Erythroblast (primary cell): ENCODE measurements around the gene SI.
"Not testable (repeated sequence)": the region's sequence is repeated elsewhere in the genome, so short reads cannot be mapped to it uniquely, and the experiment has no call there.

Source experiments
- DNase-seq, 2 experiments: peaks; one replicate each; lab custom pipeline; 2025; lab: John Stamatoyannopoulos, UW
- GATA1 ChIP-seq: IDR thresholded peaks from 2 replicates; pipeline ENCODE4 v1.6.1; 2011; ENCODE audit warnings: low read depth, mild to moderate bottlenecking, control low read depth, low read length, moderate library complexity
- POLR2A ChIP-seq: IDR thresholded peaks from 2 replicates; pipeline ENCODE4 v1.6.1; 2011; ENCODE audit warnings: mild to moderate bottlenecking, low read length

The SI gene

DNA sequence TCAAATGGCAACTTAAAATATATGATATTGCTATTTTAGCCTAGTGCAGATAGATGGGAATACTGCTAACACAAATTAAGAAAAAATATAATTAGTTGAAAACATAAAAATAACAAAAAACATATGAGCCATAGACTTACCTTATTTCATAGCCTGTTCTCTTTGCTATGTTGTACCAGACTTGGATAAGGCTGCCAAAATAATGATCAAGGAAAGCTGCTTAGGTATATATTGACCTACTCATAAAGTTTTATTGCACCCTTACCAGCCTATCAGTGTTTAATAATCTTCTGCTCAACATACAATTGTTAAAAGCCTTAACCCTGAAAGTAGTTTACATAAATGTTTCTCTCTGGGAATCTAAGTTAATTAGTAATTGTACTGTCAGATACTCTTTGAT lies at the start of gene SI:
SI (minus strand) TSS at position 204 of the 400 bp plus-strand sequence. CDS start 2,484 bp downstream, outside the sequence.
- DNase-seq = no peak
- no peak for TF ChIP-seq POLR2A
- TF ChIP-seq GATA1 = no peak

DNA sequence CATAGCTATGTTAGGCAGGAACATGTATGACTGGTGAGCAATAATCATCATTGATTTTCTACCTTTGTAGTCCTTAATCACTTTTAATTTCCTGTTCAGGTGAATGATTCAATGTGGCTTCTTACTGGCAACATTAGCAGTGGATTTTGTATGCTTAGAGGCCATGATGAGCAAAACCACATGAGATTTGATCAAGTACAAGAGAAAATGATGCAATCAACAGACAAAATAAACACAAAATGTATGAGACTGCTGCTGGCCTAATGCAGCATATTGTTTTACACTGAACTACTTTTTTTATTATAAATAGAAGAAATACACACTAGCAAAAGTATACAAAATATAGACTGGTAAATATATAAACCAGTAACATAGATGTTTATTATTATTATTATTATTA lies 47.5 kb upstream of the SI start:
- TF ChIP-seq POLR2A (no peak), GATA1 (no peak)
- no peak for DNase-seq

DNA sequence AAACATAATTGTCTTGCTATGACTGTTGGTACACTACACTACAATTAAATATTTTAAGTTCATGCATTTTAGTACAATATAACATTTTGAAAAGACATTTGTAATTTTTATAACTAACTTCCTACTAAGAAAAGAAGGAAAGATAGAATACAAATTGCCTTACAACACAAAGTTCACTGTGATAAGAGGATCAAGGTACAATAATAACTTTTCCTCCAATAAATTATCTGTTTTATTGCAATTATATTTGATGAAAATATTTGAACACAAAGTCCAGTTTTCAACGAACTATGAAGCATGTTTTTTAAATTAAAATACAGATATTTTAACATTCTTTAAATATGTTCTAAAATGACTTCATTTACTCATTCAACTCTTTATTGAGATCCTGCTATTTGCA lies 33.1 kb upstream of the SI start:
- TF ChIP-seq POLR2A (no peak), GATA1 (no peak)
- DNase-seq = no peak

DNA sequence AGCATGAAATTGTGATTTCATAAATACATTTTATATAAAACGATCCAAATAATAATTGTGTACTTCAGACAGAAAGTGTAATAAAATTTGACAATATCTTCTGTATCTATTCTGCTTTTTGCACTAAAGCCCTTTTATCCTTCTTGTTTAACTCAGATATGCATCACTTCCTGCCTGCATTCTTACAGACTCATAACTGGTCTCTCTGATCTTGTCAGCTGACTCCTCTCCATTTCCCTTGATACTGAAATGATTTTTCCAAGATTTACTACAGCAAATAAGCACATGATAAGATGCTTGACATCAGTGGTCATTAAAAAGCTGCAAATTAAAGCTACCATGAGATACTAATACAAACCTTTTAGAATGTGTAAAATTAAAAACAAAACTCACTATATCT lies 25.3 kb upstream of the SI start:
- TF ChIP-seq POLR2A = no peak
- DNase-seq = no peak

DNA sequence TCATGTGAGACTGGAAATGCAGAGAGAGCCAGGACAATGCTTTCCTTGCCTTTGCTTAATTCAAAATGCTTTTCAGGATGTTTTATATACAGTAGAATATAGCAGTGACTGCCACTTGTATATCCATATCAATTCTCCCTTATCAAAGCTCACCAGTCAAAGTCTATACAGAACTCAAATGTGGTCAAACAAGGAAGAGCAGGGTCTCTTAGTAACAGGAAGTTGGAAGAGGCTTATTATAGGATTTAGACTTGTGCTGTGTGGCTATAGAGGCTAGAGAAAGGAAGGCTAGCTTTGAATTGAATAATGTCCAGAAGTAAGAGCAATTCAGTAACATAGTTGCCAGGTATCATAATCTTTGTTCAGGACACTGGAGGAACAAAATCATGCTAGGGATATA lies 4.4 kb upstream of the SI start:
- TF ChIP-seq GATA1 (no peak), POLR2A (no peak)
- no peak for DNase-seq

DNA sequence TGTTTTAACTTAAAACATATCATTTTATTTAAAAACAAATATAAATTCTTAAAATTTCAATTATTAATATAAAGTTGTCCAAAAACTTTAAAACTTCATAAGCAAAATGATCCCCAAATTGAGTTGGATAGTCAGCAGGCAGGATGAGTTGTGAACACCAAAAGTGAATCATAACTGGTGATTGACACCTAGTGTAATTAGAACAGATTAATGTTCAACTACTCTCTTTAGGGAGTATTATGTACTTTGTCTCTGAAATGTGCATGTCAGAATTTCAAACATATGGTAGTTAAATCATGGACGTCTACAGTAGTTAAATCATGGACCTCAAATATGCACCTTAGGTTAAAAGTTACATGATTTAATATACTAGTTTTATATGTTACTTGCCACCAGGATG lies 2.9 kb upstream of the SI start:
- no peak for DNase-seq
- TF ChIP-seq GATA1 (no peak), POLR2A (no peak)

DNA sequence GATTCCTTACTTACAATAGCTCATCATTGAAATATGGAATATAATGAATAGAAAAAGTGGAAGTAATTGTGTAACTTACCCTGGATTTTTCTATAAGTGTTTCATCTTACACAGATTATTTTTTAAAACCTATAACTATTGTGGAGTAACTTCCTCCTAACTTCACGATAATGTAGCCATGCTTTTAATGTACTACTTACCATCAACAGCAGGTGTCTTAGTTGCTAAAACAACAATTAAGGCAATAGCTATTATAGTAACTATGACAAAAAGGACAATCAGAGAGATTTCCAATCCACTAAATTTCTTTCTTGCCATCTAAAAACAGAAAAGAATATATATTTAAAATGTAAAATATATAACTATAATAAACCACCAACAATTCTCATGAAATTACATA lies 2.6 kb downstream of the SI start:
- DNase-seq = no peak
- no peak for TF ChIP-seq POLR2A
- no peak for TF ChIP-seq GATA1

DNA sequence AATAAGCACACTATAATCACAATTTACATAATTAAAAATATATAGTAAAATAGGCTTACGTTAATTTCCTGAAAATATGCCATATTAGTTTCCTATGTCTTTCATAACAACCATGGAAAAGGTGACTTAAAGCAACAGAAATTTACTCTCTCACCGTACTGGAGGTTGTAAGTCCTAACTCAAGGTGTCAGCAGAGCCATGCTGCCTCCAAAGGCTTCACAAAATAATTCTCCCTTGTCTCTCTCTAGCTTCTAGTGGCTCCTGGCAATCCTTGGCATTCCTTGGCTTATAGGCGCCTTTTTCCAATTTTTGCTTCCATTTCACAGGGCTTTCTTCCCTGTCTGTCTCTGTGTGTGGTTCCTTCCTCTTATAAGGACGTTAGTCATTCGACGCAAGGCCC lies 7.6 kb downstream of the SI start:
- DNase-seq = no peak
- TF ChIP-seq POLR2A (no peak), GATA1 (no peak)

DNA sequence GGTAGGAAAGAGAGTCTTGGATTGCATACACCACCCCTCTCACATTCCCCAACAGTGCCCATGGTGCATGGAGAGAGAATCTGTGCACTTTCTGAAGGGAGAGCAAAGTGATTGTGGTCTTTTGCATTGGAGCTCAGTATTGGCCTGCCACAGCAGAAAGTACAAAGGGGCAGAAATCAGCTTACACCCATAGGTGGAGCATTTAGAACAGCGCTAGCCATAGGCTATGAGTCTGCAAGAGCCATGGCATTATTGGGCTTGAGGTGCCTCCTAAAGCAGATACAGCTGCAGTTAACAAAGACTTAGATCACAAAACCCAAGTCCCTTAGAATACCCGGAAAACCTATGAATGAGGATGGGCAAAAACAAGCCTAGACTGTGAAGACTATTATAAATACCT lies 21.8 kb downstream of the SI start:
- TF ChIP-seq POLR2A (no peak), GATA1 (no peak)
- no peak for DNase-seq

DNA sequence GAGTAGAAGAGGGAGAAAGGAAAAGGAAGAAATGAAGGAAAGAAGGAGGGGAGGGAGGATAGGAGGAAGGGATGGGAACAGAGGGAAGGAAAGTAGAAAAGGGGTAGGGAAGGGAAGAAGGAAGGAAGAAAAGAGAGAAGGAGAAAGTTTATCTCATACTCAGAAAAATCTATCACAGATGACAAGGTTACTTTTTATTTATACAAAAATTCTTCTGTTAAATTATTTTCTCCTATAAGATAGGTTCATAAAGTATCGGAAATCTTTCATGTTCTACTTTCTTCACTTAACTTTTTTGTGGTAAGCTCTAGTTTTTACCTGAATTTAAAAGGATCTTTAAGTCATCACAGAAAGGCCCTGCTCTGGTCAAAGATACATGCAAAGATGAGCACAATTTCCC lies 38.1 kb downstream of the SI start:
- no peak for TF ChIP-seq POLR2A
- TF ChIP-seq GATA1 = no peak
- DNase-seq = no peak

DNA sequence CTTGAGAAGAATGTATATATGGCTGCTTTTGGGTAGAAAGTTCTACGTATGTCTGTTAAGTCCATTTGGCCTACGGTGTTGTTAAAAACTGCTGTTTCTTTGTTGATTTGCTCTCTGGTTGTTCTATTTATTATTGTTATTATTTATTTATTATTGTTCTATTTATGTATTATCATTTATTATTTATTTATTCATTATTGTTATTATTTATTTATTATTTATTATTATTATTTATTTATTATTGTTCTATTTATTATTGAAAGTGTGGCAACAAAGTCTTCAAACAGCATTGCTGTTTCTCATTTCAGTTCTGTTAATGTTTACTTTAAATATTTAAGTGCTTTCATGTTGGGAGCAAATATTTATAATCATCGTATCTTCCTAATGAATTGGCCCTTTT lies 66.7 kb downstream of the SI start:
- TF ChIP-seq GATA1 (no peak), POLR2A (no peak)
- DNase-seq = no peak

DNA sequence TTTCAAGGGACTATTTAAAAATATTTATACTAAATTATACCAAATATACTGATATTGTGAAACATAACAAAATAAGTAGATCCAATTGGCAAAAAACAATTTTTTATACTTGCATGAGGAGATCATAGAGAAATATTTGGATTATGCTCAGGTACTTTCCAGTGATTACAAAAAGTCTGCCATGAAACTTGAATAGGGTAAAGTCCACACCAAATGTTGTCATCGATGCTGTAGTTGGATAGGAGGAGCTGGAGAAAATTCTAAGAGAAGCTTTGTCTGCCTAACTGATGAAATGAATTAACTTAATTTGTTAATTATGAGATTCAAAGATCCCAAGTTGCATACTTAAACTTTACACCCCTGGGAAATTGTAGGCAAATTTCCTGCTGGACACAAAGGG lies 93.3 kb downstream of the SI start:
- TF ChIP-seq POLR2A = no peak
- no peak for TF ChIP-seq GATA1
- DNase-seq = no peak

DNA sequence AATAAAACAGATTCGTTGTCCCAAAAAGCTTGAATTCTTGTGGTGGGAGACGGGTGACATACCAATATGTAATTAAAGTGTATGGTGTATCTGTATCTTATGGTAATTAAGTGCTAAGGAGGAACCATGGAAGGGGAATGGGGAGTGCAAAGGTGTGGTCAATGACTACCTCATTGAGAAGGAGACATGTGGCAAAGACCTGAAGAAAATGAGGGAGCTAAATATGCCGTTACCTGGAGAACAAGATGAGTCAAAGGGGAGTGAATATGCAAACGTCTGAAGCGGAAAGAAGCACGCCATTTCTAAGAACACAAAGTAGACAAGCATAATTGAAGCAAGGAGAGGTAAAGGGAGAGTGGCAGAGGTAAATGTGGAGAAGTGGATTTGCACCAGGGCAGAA lies 115.7 kb downstream of the SI start:
- TF ChIP-seq GATA1 (no peak), POLR2A (no peak)
- no peak for DNase-seq

DNA sequence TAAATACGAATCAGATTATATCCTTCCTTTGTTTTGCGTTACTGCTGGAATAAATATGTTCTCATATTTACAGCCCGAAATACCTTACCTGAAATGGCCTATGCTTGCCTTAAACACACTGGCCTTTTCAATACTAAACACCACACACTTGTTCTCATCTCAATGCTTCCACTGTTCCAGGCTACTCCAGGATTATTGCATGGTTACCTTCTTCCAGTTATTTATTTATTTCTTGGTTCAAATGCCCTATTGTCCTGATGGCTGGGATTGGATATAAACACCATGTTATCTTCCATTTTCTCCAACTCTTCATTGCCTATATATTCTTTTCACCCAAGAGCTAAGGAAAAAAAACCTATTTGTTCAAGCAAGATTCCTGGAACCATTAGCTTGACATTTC lies 125.3 kb downstream of the SI start:
- TF ChIP-seq POLR2A = no peak
- no peak for DNase-seq

DNA sequence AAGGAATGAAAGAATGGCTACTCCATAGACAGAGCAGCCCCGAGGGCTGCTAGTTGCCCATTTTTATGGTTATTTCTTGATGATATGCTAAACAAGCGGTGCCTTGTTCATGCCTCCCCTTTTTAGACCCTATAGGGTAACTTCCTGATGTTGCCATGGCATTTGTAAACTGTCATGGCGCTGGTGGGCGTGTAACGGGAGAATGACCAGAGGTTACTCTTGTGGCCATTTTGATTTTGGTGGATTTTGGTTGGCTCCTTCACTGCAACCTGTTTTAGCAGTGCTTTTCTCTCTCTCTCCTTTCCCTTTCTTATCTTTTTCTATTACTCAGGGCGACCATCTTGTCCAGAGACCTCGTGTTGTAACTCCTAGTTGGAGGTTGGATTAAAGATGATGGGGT lies 126.9 kb downstream of the SI start:
- not testable (repeated sequence) for DNase-seq

DNA sequence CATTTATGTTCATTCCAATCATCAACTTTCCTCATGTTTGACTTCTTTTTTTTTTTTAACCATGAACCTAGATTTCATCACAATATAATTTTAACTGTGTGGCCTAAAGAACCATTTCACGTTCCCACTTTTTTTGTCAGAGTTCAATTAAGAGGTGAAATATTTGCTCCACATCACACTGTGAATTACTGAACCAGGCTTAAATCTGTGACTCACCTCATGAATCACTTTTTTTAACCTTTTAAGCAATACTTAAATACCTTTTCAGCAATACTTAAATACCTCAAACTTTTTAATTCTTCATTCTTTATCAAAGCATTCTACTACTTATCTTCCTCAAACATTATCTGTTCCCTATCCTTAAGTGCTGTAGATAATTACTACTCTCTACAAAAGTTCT lies 137.6 kb downstream of the SI start:
- TF ChIP-seq POLR2A = no peak
- no peak for TF ChIP-seq GATA1
- DNase-seq = no peak

DNA sequence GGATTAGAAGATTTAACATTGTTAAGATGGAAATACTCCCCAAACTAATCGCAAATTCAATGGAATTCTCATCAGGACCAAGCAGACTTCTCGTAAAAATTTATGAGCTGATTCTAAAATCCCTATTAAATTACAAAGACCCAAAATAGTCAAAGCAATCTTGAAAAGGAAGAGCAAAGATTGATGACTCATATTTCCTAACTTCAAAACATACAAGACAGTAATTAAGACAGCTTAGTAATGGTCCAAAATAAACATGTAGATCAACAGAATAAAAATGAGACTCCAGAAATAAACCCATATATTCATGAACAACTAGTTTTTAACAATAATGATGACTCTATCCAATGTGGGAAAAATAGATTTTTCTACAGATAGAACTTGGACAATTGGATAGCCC lies 148.7 kb downstream of the SI start:
- no peak for TF ChIP-seq GATA1
- no peak for TF ChIP-seq POLR2A

More for the DNA sequence above, 148.7 kb downstream of the SI start:
- DNase-seq = no peak
